Ramos (cell line): Measurements from ENCODE around the gene PITX1.
"Not testable (repeated sequence)": the region's sequence is repeated elsewhere in the genome, so short reads cannot be mapped to it uniquely, and the experiment has no call there.

Experiments used
- in situ Hi-C: fragments of 300-500 bp; cut with MboI; formaldehyde crosslinking; loops from one replicate; pipeline ENCODE4 v1.14.3; 2022; ENCODE audit warnings: low sequenced_read_pairs; ENCODE audit not compliant: unreplicated experiment

The PITX1 gene

GRCh38 chr5:135012951-135013391 is 21.1 kb downstream of the PITX1 start:
- in situ Hi-C loops: no loop called here

GRCh38 chr5:135012033-135012588 is 21.9 kb downstream of the PITX1 start:
- in situ Hi-C loops: no loop called here

- in situ Hi-C loops: no loop called here
These were observed 22.5 kb downstream of the PITX1 start for GRCh38 chr5:135011355-135012032.

GRCh38 chr5:135010502-135011354 is 23.3 kb downstream of the PITX1 start:
- in situ Hi-C loops: no loop called here

- in situ Hi-C loops: no loop called here
These were observed 24.1 kb downstream of the PITX1 start for GRCh38 chr5:135009736-135010501.

GRCh38 chr5:135008981-135009735 is 24.9 kb downstream of the PITX1 start:
- in situ Hi-C loops: no loop called here

- in situ Hi-C loops: no loop called here
These were observed 25.5 kb downstream of the PITX1 start for GRCh38 chr5:135008556-135008955.

- in situ Hi-C loops: no loop called here
These were observed 26.2 kb downstream of the PITX1 start for GRCh38 chr5:135007749-135008363.

- in situ Hi-C loops: no loop called here
These were observed 26.7 kb downstream of the PITX1 start for GRCh38 chr5:135007305-135007704.

GRCh38 chr5:135005076-135005475 is 29.0 kb downstream of the PITX1 start:
- in situ Hi-C loops: no loop called here

- in situ Hi-C loops: no loop called here
These were observed 29.7 kb downstream of the PITX1 start for GRCh38 chr5:135004376-135004775.

- in situ Hi-C loops: not testable (repeated sequence)
These were observed 36.0 kb downstream of the PITX1 start for GRCh38 chr5:134998068-134998467.

GRCh38 chr5:134997015-134997414 is 37.0 kb downstream of the PITX1 start:
- in situ Hi-C loops: no loop called here

GRCh38 chr5:134995850-134996402 is 38.1 kb downstream of the PITX1 start:
- in situ Hi-C loops: no loop called here

- in situ Hi-C loops: no loop called here
These were observed 39.4 kb downstream of the PITX1 start for GRCh38 chr5:134994560-134995156.

- in situ Hi-C loops: no loop called here
These were observed 40.9 kb downstream of the PITX1 start for GRCh38 chr5:134993161-134993560.

- in situ Hi-C loops: no loop called here
These were observed 41.9 kb downstream of the PITX1 start for GRCh38 chr5:134992148-134992547.

GRCh38 chr5:134990183-134990582 is 43.8 kb downstream of the PITX1 start:
- in situ Hi-C loops: not testable (repeated sequence)
